PFSK-1 (cell line): ENCODE data around the gene NOL4L.

Source experiments
- FOXP2 ChIP-seq: optimal IDR thresholded peaks from 2 replicates; pipeline ENCODE3; 2011; ENCODE audit warnings: borderline replicate concordance, control low read depth, inconsistent platforms; ENCODE audit not compliant: insufficient read depth; ENCODE audit errors: extremely low read length, extremely low read depth
- POLR2AphosphoS5 ChIP-seq: IDR thresholded peaks from 2 replicates; pipeline ENCODE4 v1.6.1; 2012; ENCODE audit warnings: low read depth, mild to moderate bottlenecking, control low read depth, low read length, moderate library complexity
- SIN3A ChIP-seq: IDR thresholded peaks from 2 replicates; pipeline ENCODE4 v1.6.1; 2012; ENCODE audit warnings: mild to moderate bottlenecking, low read length, moderate library complexity, borderline replicate concordance; ENCODE audit not compliant: insufficient read depth
- TAF1 ChIP-seq: IDR thresholded peaks from 2 replicates; pipeline ENCODE4 v1.6.1; 2012; ENCODE audit warnings: low read length, control low read depth, borderline replicate concordance; ENCODE audit not compliant: insufficient read depth
- TF ChIP-seq, protein P1 (sequence below), 2 experiments: IDR thresholded peaks; 2 replicates each; pipeline versions ENCODE4 v1.6.1 to v1.8.0; 2011 to 2012; ENCODE audit warnings: low read depth in 2 of 2, low read length in 2 of 2, control low read depth in 1 of 2, inconsistent platforms in 1 of 2, mild to moderate bottlenecking in 1 of 2, moderate library complexity in 1 of 2; ENCODE audit not compliant: insufficient read depth in 1 of 2

Gene NOL4L

DNA sequence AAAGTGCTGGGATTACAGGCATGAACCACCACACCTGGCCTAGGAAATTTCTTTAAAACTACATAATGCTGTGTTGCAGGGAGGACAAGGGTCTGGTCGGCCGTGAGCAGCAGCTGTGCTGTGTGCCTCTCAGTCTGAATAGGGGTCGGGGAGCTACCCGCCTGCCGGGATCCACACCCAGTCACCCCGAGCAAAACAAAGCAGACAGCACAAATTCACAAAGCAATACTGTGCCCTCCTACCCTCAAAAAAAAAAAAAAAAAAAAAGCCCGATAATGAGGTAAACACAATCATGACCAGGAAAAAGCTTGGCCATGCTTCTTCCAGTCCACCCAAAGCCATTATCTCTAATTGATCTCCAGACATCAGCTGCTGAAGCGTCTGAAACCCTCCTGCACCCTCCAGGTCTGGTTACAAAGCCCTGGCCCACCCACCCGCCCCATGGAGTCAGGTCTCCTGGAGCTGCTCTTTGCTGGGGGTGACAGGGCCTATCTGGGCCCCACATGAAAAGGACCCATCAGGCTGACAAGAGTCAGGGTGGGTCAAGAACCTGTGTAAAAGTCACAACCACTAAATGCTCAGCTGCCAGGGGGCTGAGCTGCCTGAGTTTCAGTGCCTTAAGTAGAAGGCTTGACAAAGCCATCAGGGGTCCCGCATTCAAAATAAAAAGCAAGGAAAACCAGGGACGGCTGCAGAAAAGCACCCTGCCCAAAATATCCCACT is 88.2 kb downstream of the NOL4L start:
- TF ChIP-seq POLR2AphosphoS5 = no peak

DNA sequence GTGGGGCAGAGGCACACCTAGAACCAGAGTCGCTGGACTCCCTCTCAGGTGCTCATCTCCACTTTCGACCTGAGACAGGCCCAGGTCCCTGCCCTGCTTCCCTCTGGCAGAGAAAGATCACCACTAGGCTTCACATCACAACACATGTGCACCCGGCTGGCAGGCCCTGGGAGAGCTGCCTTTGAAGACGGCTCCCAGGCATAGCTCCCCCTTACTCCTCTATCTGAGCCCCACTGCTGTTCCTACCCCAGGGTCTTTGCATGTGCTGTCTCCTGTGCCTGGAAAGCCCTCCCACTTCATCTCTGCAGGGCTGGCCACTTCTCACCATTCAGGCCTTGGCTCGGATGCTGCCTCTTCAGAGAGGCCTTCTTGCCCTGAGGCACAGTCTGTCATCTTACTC is 89.2 kb downstream of the NOL4L start:
- TF ChIP-seq FOXP2 (no peak), SIN3A (no peak), POLR2AphosphoS5 (no peak)

DNA sequence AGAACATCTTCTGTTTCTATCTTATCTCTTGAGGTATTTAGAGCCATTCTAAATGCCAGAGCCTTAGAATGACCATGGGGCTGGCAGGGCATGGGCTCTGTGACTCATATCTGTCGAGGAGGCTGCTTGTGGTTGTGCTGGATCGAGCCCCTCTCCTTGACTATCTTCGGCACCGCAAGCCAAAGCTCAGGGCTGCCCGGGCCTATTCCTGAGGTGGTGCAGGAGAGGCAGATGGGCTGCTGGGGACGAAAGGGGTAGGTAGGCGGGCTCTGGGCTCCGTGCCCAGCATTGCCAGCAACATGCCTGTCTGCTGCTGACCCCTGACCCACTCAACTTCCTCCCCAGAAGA is 89.9 kb downstream of the NOL4L start:
- no peak for TF ChIP-seq FOXP2
- TF ChIP-seq, protein P1, sequence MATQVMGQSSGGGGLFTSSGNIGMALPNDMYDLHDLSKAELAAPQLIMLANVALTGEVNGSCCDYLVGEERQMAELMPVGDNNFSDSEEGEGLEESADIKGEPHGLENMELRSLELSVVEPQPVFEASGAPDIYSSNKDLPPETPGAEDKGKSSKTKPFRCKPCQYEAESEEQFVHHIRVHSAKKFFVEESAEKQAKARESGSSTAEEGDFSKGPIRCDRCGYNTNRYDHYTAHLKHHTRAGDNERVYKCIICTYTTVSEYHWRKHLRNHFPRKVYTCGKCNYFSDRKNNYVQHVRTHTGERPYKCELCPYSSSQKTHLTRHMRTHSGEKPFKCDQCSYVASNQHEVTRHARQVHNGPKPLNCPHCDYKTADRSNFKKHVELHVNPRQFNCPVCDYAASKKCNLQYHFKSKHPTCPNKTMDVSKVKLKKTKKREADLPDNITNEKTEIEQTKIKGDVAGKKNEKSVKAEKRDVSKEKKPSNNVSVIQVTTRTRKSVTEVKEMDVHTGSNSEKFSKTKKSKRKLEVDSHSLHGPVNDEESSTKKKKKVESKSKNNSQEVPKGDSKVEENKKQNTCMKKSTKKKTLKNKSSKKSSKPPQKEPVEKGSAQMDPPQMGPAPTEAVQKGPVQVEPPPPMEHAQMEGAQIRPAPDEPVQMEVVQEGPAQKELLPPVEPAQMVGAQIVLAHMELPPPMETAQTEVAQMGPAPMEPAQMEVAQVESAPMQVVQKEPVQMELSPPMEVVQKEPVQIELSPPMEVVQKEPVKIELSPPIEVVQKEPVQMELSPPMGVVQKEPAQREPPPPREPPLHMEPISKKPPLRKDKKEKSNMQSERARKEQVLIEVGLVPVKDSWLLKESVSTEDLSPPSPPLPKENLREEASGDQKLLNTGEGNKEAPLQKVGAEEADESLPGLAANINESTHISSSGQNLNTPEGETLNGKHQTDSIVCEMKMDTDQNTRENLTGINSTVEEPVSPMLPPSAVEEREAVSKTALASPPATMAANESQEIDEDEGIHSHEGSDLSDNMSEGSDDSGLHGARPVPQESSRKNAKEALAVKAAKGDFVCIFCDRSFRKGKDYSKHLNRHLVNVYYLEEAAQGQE (IDR thresholded peaks at IDR 0.05; ENCODE audit: insufficient read depth in 1 of 2, low read depth in 2 of 2, low read length in 2 of 2) = no peak
- TF ChIP-seq POLR2AphosphoS5 = no peak
- no peak for TF ChIP-seq SIN3A
- TF ChIP-seq TAF1 = no peak

DNA sequence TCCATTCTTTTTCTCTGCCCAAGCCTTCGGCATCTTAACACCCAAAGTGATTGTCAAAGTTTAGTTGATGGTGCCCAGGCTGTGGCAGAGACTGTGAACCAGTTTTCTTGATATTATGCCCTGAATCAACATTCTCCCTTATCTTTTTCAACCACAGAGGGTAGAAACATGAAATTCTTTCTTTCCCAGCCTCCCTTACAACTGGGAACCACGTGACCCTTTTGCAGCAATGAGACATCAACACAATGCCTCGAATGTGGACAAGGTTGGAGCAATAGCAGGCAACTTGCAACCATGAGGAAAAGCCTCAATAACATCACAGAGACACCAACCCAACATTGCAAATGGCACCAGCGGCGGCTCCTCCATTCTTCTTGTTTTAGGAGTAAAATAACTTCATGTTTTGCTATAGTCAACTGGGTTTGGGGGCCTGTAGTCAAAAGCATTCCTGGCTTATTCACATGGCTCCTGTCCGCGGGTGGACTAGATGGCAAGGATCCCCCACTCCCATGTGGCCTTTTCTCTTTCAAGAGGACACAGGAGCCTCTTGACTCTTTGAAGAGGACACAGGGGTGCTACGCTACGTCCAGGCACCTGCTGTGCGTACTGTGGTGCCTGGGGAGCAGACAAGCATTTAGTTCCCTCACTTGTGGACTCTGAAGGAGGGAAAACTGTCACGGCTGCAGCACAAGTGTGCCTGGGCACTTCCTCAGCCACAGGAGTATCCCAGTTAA is 90.5 kb downstream of the NOL4L start:
- TF ChIP-seq POLR2AphosphoS5 (no peak), FOXP2 (no peak), SIN3A (no peak), TAF1 (no peak)
- TF ChIP-seq, protein P1 (IDR thresholded peaks at IDR 0.05; ENCODE audit: insufficient read depth in 1 of 2, low read depth in 2 of 2, low read length in 2 of 2) = no peak

DNA sequence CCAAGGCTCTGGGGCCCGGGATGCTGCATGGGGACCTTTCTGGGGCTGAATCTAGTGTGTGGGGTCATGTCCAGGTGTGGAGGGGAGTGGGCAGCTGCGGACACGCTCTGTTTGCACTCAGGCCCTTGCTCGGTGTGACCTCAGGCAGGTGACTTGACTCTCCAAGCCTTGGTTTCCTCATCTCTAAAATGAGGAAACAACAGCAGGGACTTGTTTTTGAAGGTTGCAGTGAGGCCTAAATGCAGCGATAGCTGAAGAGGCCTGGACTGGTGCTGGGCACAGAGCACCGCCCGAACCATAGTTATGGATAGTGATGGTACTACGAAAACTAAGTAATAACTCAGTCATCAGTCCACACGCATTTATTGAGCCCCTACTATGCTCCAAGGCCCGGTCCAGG is 91.8 kb downstream of the NOL4L start:
- TF ChIP-seq POLR2AphosphoS5 = no peak
- TF ChIP-seq TAF1 = no peak
- no peak for TF ChIP-seq FOXP2
- TF ChIP-seq SIN3A = no peak
- TF ChIP-seq, protein P1 (IDR thresholded peaks at IDR 0.05; ENCODE audit: insufficient read depth in 1 of 2, low read depth in 2 of 2, low read length in 2 of 2) = no peak

DNA sequence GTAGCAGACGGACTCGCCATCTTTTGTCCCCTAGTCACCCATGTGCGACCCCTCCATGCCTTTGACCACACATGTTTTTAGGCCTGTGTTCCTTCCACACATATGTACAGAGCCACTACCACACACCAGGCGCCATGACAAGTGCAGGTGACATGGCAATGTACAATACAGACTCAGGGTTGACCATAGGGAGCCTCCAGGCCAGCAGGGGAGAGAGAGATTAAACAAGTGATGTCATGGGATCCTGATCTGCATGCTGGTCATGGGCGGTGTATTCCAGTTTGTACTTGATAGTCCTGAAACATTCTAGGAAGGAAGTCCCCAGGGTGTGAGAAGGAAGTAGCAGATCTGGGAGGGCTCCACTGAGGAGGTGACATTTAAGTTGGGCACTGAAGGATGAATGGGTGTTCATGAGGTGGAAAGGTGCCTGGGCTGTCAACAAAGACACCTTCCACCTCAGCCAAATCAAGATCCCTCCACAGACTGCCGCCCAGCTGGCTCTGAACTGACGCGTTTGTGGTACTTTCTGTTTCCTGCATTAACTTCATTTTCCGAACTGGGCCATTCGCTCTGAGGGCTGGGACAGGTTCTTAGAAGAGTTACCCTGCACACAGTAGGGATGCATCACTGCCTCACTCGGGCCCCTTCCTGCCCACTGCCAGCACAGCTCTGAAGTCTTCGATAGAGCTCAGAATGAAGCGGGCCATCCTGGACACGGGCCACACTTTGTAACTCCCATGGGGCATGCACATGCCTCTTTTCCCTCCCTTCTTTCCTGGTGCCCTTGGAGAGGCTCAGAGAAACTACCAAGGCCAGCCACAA is 94.0 kb downstream of the NOL4L start:
- TF ChIP-seq FOXP2 (no peak), SIN3A (no peak), POLR2AphosphoS5 (no peak), TAF1 (no peak)
- TF ChIP-seq, protein P1 (IDR thresholded peaks at IDR 0.05; ENCODE audit: insufficient read depth in 1 of 2, low read depth in 2 of 2, low read length in 2 of 2) = no peak
